ENCODE results near the gene TRIM46.

TRIM46 gene

DNA sequence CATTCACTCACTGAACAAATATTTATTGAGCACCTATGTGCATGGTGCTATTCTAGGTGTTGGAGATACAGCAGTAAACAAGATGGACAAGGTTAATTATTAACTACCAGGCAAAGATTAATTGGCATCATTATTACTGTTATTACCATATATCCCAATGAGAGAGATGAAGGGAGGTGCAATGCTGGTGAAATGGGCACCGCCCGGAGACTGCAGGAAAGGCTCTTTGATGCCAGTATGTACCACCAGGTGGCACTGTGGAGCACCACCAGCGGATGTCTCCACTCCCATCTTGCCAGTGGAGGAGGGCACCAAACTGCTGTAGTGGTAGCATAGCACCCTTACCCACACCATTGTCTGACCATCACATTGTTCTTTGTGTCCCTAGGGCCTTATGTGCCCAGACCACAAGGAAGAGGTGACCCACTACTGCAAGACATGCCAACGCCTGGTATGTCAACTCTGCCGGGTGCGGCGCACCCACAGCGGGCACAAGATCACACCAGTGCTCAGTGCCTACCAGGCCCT, 3.0 kb downstream of the TRIM46 start:
- peak; percentile 80 for FAIRE-seq
- TF ChIP-seq TAF1 (IDR thresholded peaks at IDR 0.05; ENCODE audit: borderline replicate concordance, low read depth, low read length): no peak
- TF ChIP-seq POLR2AphosphoS5 (IDR thresholded peaks at IDR 0.05; ENCODE audit: low read depth, low read length): no peak
- TF ChIP-seq POLR2A (IDR thresholded peaks at IDR 0.05; ENCODE audit: low read depth, low read length): no peak
- peak; percentile 93 for DNase-seq (ENCODE audit: insufficient read length)

GRCh38 chr1:155177192-155177917, 3.7 kb downstream of the TRIM46 start:
- TF ChIP-seq TAF1 (IDR thresholded peaks at IDR 0.05; ENCODE audit: borderline replicate concordance, low read depth, low read length) (no peak), POLR2AphosphoS5 (IDR thresholded peaks at IDR 0.05; ENCODE audit: low read depth, low read length) (no peak), POLR2A (IDR thresholded peaks at IDR 0.05; ENCODE audit: low read depth, low read length) (no peak)
- DNase-seq (ENCODE audit: insufficient read length): peak; percentile 13
- FAIRE-seq: no peak

GRCh38 chr1:155177918-155178281, 4.3 kb downstream of the TRIM46 start:
- FAIRE-seq: no peak
- no peak for TF ChIP-seq POLR2AphosphoS5 (IDR thresholded peaks at IDR 0.05; ENCODE audit: low read depth, low read length)
- no peak for TF ChIP-seq POLR2A (IDR thresholded peaks at IDR 0.05; ENCODE audit: low read depth, low read length)
- no peak for TF ChIP-seq TAF1 (IDR thresholded peaks at IDR 0.05; ENCODE audit: borderline replicate concordance, low read depth, low read length)
- DNase-seq (ENCODE audit: insufficient read length): peak; percentile 13

- no peak for TF ChIP-seq POLR2A (IDR thresholded peaks at IDR 0.05; ENCODE audit: low read depth, low read length)
- TF ChIP-seq POLR2AphosphoS5 (IDR thresholded peaks at IDR 0.05; ENCODE audit: low read depth, low read length): no peak
- TF ChIP-seq TAF1 (IDR thresholded peaks at IDR 0.05; ENCODE audit: borderline replicate concordance, low read depth, low read length): no peak
- FAIRE-seq (no peak), DNase-seq (ENCODE audit: insufficient read length) (peak; percentile 19)
Measured at GRCh38 chr1:155178441-155179111, 4.9 kb downstream of the TRIM46 start.

GRCh38 chr1:155179112-155180031, 5.7 kb downstream of the TRIM46 start:
- no peak for FAIRE-seq
- TF ChIP-seq POLR2AphosphoS5 (IDR thresholded peaks at IDR 0.05; ENCODE audit: low read depth, low read length): no peak
- TF ChIP-seq POLR2A (IDR thresholded peaks at IDR 0.05; ENCODE audit: low read depth, low read length): no peak
- no peak for TF ChIP-seq TAF1 (IDR thresholded peaks at IDR 0.05; ENCODE audit: borderline replicate concordance, low read depth, low read length)
- DNase-seq (ENCODE audit: insufficient read length): peak; percentile 12

GRCh38 chr1:155181371-155182051, 7.9 kb downstream of the TRIM46 start:
- TF ChIP-seq TAF1 (IDR thresholded peaks at IDR 0.05; ENCODE audit: borderline replicate concordance, low read depth, low read length): no peak
- TF ChIP-seq POLR2AphosphoS5 (IDR thresholded peaks at IDR 0.05; ENCODE audit: low read depth, low read length): no peak
- no peak for TF ChIP-seq POLR2A (IDR thresholded peaks at IDR 0.05; ENCODE audit: low read depth, low read length)

GRCh38 chr1:155182052-155182550, 8.5 kb downstream of the TRIM46 start:
- no peak for TF ChIP-seq POLR2A (IDR thresholded peaks at IDR 0.05; ENCODE audit: low read depth, low read length)
- TF ChIP-seq POLR2AphosphoS5 (IDR thresholded peaks at IDR 0.05; ENCODE audit: low read depth, low read length): no peak
- TF ChIP-seq TAF1 (IDR thresholded peaks at IDR 0.05; ENCODE audit: borderline replicate concordance, low read depth, low read length): no peak
- DNase-seq (ENCODE audit: insufficient read length) (no peak), FAIRE-seq (no peak)

More at GRCh38 chr1:155181371-155182051, 7.9 kb downstream of the TRIM46 start:
- DNase-seq (ENCODE audit: insufficient read length) (no peak), FAIRE-seq (no peak)

DNA sequence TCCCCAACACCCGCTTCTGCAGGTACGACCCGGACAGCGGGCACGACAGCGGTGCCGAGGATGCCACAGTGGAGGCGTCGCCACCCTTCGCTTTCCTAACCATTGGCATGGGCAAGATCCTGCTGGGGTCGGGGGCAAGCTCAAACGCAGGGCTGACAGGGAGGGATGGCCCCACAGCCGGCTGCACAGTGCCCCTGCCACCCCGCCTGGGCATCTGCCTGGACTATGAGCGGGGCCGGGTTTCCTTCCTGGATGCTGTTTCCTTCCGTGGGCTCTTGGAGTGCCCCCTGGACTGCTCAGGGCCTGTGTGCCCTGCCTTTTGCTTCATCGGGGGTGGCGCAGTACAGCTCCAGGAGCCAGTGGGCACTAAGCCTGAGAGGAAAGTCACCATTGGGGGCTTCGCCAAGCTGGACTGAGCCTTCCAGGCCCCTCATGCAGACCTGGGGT, 10.1 kb downstream of the TRIM46 start:
- FAIRE-seq: no peak
- DNase-seq (ENCODE audit: insufficient read length): peak; percentile 5
- no peak for TF ChIP-seq POLR2A (IDR thresholded peaks at IDR 0.05; ENCODE audit: low read depth, low read length)
- TF ChIP-seq TAF1 (IDR thresholded peaks at IDR 0.05; ENCODE audit: borderline replicate concordance, low read depth, low read length): no peak
- TF ChIP-seq POLR2AphosphoS5 (IDR thresholded peaks at IDR 0.05; ENCODE audit: low read depth, low read length): no peak

DNA sequence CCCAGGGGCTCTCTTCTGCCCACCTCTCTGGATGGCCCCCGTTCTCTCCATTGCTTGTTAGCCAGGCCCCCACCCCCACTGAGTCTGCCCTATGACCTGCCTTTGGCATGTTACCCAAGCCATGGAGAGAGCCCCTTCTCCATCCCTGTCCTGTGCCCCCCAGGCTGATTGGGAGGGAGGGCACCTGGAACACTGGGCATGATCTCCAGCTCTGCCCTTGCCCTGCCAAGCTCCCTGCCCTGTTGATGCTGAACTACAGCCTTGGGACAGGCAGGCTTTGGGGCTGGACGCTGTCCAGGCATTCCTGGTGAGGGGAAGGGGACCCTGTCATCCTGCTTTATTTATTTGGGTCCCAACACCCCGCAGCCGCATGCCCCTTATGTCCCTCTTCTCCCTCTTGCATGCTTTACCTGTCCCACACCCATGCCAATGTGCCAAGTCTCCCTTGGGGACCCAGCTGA, 10.7 kb downstream of the TRIM46 start:
- no peak for DNase-seq (ENCODE audit: insufficient read length)
- TF ChIP-seq TAF1 (IDR thresholded peaks at IDR 0.05; ENCODE audit: borderline replicate concordance, low read depth, low read length) (no peak), POLR2AphosphoS5 (IDR thresholded peaks at IDR 0.05; ENCODE audit: low read depth, low read length) (no peak), POLR2A (IDR thresholded peaks at IDR 0.05; ENCODE audit: low read depth, low read length) (no peak)
- FAIRE-seq: no peak

Data from GM12892 (cell line).